Cardiac septum (tissue), 1 donor: Measurements from ENCODE around the gene SOHLH1. TPM values are rescaled to one million over a fixed set of nuclear protein-coding genes. Genes with fewer than 3 reads are reported as not detected.

ENCODE experiments used
- total RNA-seq: library from RNA; stranded (reverse); fragmentation: NEBNext Ultra II Directional; extraction: Animal tissue kit (Norgen Biotek cat#: 25700); gene quantifications from one replicate; pipeline ENCODE4 v1.2.1, GENCODE V29; 2021
- donor health status: DM: no; HTN: no; CAD: no.

Gene SOHLH1
- total RNA-seq, 1 donor from 2014 or later: not detected

Other genes starting within 250 kb of the SOHLH1 start
- gene PPP1R26, start 219.7 kb downstream of the SOHLH1 start, total RNA-seq: 26.3 TPM
- gene MRPS2, start 198.8 kb downstream of the SOHLH1 start, total RNA-seq: 37.2 TPM
- gene LCN1, start 178.0 kb downstream of the SOHLH1 start, total RNA-seq: not detected
- not detected for gene OBP2A, start 153.4 kb downstream of the SOHLH1 start, total RNA-seq
- not detected for gene PAEP, start 137.7 kb downstream of the SOHLH1 start, total RNA-seq
- gene GLT6D1, start 59.9 kb downstream of the SOHLH1 start, total RNA-seq: not detected
- gene LCN9, start 36.2 kb downstream of the SOHLH1 start, total RNA-seq: not detected
- gene KCNT1, start 2.7 kb upstream of the SOHLH1 start, total RNA-seq: 1.2 TPM
- 25.5 TPM for gene CAMSAP1, start 208.1 kb upstream of the SOHLH1 start, total RNA-seq